WTC11 (cell line): ENCODE results near the gene C2orf49. TPM values are rescaled to one million over a fixed set of nuclear protein-coding genes. Genes with fewer than 3 reads are reported as not detected.

Experiments
- ATAC-seq: fragments of 200-7000 bp; cut with Tn5 transposase; 2 replicates; pipeline ENCODE4 v1.10.0; 2021; ENCODE audit warnings: mild to moderate bottlenecking, moderate library complexity
- CTCF ChIA-PET: fragments of 300-600 bp; sonication (Branson Sonifier 250); formaldehyde crosslinking; loops from one replicate; lab custom pipeline; 2021; ENCODE audit warnings: antibody characterized with exemption; lab: Charles Lee
- POLR2A ChIA-PET: fragments of 350-600 bp; sonication (Branson Sonifier 250); formaldehyde crosslinking; loops from one replicate; lab custom pipeline; 2021; ENCODE audit warnings: antibody characterized with exemption; lab: Charles Lee
- DNase-seq: peaks from one replicate; pipeline ENCODE4 v3.0.0; 2021; ENCODE audit warnings: low spot score
- H3K27ac Mint-ChIP-seq: 2 replicates; pipeline ENCODE4 v1.8.0; 2021; ENCODE audit warnings: mixed read lengths
- H3K27me3 Mint-ChIP-seq: 2 replicates; pipeline ENCODE4 v1.8.0; 2021; ENCODE audit warnings: low read depth, mild to moderate bottlenecking, moderate library complexity, mixed read lengths
- H3K36me3 Mint-ChIP-seq: 2 replicates; pipeline ENCODE4 v1.8.0; 2021; ENCODE audit warnings: mixed read lengths
- H3K4me1 Mint-ChIP-seq: 2 replicates; pipeline ENCODE4 v1.8.0; 2022; ENCODE audit warnings: mixed read lengths
- H3K4me3 Mint-ChIP-seq: 2 replicates; pipeline ENCODE4 v1.8.0; 2021; ENCODE audit warnings: mild to moderate bottlenecking, moderate library complexity, mixed read lengths
- H3K9me3 Mint-ChIP-seq: 2 replicates; pipeline ENCODE4 v1.8.0; 2021; ENCODE audit warnings: mixed read lengths
- CREB1 ChIP-seq: sonication (generic); formaldehyde crosslinking; IDR thresholded peaks from 2 replicates; pipeline ENCODE4 v1.8.0; 2023; ENCODE audit warnings: mild to moderate bottlenecking, missing genetic modification reagents
- E2F1 ChIP-seq: sonication (generic); formaldehyde crosslinking; IDR thresholded peaks from 2 replicates; pipeline ENCODE4 v1.8.0; 2022; ENCODE audit warnings: mild to moderate bottlenecking, missing genetic modification reagents
- IRF2 ChIP-seq: sonication (generic); formaldehyde crosslinking; IDR thresholded peaks from 2 replicates; pipeline ENCODE4 v1.8.0; 2022; ENCODE audit warnings: low read depth, missing genetic modification reagents, borderline replicate concordance
- JUN ChIP-seq: sonication (generic); formaldehyde crosslinking; IDR thresholded peaks from 2 replicates; pipeline ENCODE4 v1.8.0; 2023; ENCODE audit warnings: mild to moderate bottlenecking, missing genetic modification reagents
- RELA ChIP-seq: sonication (generic); formaldehyde crosslinking; IDR thresholded peaks from 2 replicates; pipeline ENCODE4 v1.8.1; 2022; ENCODE audit warnings: missing genetic modification reagents, mild to moderate bottlenecking, borderline replicate concordance
- TCF7 ChIP-seq: sonication (generic); formaldehyde crosslinking; IDR thresholded peaks from 2 replicates; pipeline ENCODE4 v1.8.0; 2022; ENCODE audit warnings: mild to moderate bottlenecking, low read depth, missing genetic modification reagents, moderate library complexity
- USF1 ChIP-seq: sonication (generic); formaldehyde crosslinking; IDR thresholded peaks from 2 replicates; pipeline ENCODE4 v1.8.0; 2022; ENCODE audit warnings: mild to moderate bottlenecking, missing genetic modification reagents
- USF2 ChIP-seq: sonication (generic); formaldehyde crosslinking; IDR thresholded peaks from 2 replicates; pipeline ENCODE4 v1.8.1; 2023; ENCODE audit warnings: mild to moderate bottlenecking, missing genetic modification reagents, moderate library complexity
- ZBTB21 ChIP-seq: sonication (generic); formaldehyde crosslinking; IDR thresholded peaks from 2 replicates; pipeline ENCODE4 v1.8.1; 2023; ENCODE audit warnings: mild to moderate bottlenecking, missing genetic modification reagents, borderline replicate concordance
- ZNF121 ChIP-seq: sonication (generic); formaldehyde crosslinking; IDR thresholded peaks from 2 replicates; pipeline ENCODE4 v1.8.0; 2023; ENCODE audit warnings: missing genetic modification reagents
- ZNF263 ChIP-seq: sonication (generic); formaldehyde crosslinking; IDR thresholded peaks from 2 replicates; pipeline ENCODE4 v1.8.1; 2022; ENCODE audit warnings: low read depth, mild to moderate bottlenecking, moderate library complexity, missing genetic modification reagents
- ZNF317 ChIP-seq: sonication (generic); formaldehyde crosslinking; IDR thresholded peaks from 2 replicates; pipeline ENCODE4 v1.8.1; 2023; ENCODE audit warnings: low read depth, mild to moderate bottlenecking, moderate library complexity, missing genetic modification reagents, borderline replicate concordance
- ZNF396 ChIP-seq: fragments of 250-450 bp; sonication (Bioruptor Pico); IDR thresholded peaks from 2 replicates; pipeline ENCODE4 v1.8.0; 2021; ENCODE audit warnings: mild to moderate bottlenecking, moderate library complexity, borderline replicate concordance
- ZNF416 ChIP-seq: fragments of 250-450 bp; sonication (Bioruptor Pico); IDR thresholded peaks from 2 replicates; pipeline ENCODE4 v1.9.0; 2021; ENCODE audit warnings: mild to moderate bottlenecking, inconsistent platforms
- ZNF425 ChIP-seq: fragments of 250-450 bp; sonication (Bioruptor Pico); conservative IDR thresholded peaks from 2 replicates; pipeline ENCODE4 v1.9.0; 2021; ENCODE audit warnings: mild to moderate bottlenecking
- ZNF671 ChIP-seq: fragments of 250-450 bp; sonication (Bioruptor Pico); IDR thresholded peaks from 2 replicates; pipeline ENCODE4 v1.8.0; 2021; ENCODE audit warnings: mild to moderate bottlenecking
- total RNA-seq: library from RNA; stranded (reverse); gene quantifications from 3 replicates; pipeline ENCODE4 v1.2.3, GENCODE V29; 2021
- TF ChIP-seq, protein P1 (sequence below): fragments of 250-450 bp; sonication (Bioruptor Pico); IDR thresholded peaks from 2 replicates; pipeline ENCODE4 v1.9.0; 2021; ENCODE audit warnings: mild to moderate bottlenecking, borderline replicate concordance
- TF ChIP-seq, protein P2 (sequence below): sonication (generic); formaldehyde crosslinking; IDR thresholded peaks from 2 replicates; pipeline ENCODE4 v1.8.1; 2022; ENCODE audit warnings: low read depth, mild to moderate bottlenecking, moderate library complexity, missing genetic modification reagents, borderline replicate concordance
- TF ChIP-seq, protein P3 (sequence below): fragments of 250-450 bp; sonication (Bioruptor Pico); IDR thresholded peaks from 2 replicates; pipeline ENCODE4 v1.8.0; 2021; ENCODE audit warnings: mild to moderate bottlenecking
- TF ChIP-seq, protein P4 (sequence below): sonication (generic); formaldehyde crosslinking; IDR thresholded peaks from 2 replicates; pipeline ENCODE4 v1.8.0; 2022; ENCODE audit warnings: mild to moderate bottlenecking, missing genetic modification reagents

The C2orf49 gene
- total RNA-seq, 1 experiment from 2014 or later = 15.9 TPM

DNA sequence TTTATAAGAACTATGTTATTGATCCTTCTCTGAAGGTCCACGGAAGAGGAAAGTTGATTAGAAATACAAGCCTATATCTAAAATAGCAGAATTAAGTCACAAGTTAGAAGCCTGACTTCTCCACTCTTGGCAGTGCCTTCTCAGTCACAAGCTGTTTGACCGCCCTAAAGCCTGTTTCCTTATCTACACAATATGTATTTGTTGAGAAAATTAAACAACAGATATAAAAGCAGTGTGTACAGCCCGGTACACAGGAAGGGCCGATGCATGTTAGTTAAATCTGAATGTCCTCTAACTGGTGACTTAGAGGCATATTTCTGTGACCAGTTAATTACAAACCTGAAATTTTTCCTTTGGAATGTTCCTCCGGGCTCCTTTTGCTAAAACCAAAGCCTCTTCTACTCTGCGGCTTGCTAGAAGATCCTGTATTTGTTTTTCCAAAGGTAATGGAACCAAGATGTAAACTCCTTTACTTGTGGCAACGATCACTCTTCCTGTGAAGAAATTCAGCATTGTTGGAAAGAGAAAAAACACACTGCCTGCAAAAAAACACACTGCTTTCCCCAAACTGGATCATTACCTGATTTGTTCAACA lies 41.2 kb upstream of the C2orf49 start:
- Mint-ChIP-seq H3K9me3 (no peaks in the 10 kb centered on the region), H3K27me3 (no peaks in the 10 kb centered on the region), H3K4me1 (no peaks in the 10 kb centered on the region), H3K4me3 (no peak overlapping the region), H3K36me3 (peaks cover 42% of the 10 kb centered on the region), H3K27ac (no peak overlapping the region)
- ChIA-PET CTCF (interaction anchor here (2.3 kb wide), 1 partner anchor 58 kb away, joined by 9 read pairs; no protein-coding TSS in a partner anchor), POLR2A (no interaction called here)
- TF ChIP-seq RELA (no peak), E2F1 (no peak), USF2 (CRISPR knock-in tag) (no peak), IRF2 (CRISPR knock-in tag) (no peak), ZNF121 (no peak), USF1 (no peak), ZNF425 (CRISPR knock-in tag) (no peak), ZBTB21 (CRISPR knock-in tag) (no peak), TCF7 (CRISPR knock-in tag) (no peak), ZNF263 (CRISPR knock-in tag) (no peak), ZNF671 (no peak), ZNF416 (CRISPR knock-in tag) (no peak), ZNF317 (CRISPR knock-in tag) (no peak), CREB1 (CRISPR knock-in tag) (no peak), JUN (no peak), ZNF396 (no peak)
- TF ChIP-seq, protein P1, sequence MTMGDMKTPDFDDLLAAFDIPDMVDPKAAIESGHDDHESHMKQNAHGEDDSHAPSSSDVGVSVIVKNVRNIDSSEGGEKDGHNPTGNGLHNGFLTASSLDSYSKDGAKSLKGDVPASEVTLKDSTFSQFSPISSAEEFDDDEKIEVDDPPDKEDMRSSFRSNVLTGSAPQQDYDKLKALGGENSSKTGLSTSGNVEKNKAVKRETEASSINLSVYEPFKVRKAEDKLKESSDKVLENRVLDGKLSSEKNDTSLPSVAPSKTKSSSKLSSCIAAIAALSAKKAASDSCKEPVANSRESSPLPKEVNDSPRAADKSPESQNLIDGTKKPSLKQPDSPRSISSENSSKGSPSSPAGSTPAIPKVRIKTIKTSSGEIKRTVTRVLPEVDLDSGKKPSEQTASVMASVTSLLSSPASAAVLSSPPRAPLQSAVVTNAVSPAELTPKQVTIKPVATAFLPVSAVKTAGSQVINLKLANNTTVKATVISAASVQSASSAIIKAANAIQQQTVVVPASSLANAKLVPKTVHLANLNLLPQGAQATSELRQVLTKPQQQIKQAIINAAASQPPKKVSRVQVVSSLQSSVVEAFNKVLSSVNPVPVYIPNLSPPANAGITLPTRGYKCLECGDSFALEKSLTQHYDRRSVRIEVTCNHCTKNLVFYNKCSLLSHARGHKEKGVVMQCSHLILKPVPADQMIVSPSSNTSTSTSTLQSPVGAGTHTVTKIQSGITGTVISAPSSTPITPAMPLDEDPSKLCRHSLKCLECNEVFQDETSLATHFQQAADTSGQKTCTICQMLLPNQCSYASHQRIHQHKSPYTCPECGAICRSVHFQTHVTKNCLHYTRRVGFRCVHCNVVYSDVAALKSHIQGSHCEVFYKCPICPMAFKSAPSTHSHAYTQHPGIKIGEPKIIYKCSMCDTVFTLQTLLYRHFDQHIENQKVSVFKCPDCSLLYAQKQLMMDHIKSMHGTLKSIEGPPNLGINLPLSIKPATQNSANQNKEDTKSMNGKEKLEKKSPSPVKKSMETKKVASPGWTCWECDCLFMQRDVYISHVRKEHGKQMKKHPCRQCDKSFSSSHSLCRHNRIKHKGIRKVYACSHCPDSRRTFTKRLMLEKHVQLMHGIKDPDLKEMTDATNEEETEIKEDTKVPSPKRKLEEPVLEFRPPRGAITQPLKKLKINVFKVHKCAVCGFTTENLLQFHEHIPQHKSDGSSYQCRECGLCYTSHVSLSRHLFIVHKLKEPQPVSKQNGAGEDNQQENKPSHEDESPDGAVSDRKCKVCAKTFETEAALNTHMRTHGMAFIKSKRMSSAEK (CRISPR knock-in tag) = no peak
- TF ChIP-seq, protein P2, sequence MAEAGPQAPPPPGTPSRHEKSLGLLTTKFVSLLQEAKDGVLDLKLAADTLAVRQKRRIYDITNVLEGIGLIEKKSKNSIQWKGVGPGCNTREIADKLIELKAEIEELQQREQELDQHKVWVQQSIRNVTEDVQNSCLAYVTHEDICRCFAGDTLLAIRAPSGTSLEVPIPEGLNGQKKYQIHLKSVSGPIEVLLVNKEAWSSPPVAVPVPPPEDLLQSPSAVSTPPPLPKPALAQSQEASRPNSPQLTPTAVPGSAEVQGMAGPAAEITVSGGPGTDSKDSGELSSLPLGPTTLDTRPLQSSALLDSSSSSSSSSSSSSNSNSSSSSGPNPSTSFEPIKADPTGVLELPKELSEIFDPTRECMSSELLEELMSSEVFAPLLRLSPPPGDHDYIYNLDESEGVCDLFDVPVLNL (CRISPR knock-in tag) = no peak
- TF ChIP-seq, protein P3, sequence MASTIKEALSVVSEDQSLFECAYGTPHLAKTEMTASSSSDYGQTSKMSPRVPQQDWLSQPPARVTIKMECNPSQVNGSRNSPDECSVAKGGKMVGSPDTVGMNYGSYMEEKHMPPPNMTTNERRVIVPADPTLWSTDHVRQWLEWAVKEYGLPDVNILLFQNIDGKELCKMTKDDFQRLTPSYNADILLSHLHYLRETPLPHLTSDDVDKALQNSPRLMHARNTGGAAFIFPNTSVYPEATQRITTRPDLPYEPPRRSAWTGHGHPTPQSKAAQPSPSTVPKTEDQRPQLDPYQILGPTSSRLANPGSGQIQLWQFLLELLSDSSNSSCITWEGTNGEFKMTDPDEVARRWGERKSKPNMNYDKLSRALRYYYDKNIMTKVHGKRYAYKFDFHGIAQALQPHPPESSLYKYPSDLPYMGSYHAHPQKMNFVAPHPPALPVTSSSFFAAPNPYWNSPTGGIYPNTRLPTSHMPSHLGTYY (CRISPR knock-in tag) = no peak
- TF ChIP-seq, protein P4, sequence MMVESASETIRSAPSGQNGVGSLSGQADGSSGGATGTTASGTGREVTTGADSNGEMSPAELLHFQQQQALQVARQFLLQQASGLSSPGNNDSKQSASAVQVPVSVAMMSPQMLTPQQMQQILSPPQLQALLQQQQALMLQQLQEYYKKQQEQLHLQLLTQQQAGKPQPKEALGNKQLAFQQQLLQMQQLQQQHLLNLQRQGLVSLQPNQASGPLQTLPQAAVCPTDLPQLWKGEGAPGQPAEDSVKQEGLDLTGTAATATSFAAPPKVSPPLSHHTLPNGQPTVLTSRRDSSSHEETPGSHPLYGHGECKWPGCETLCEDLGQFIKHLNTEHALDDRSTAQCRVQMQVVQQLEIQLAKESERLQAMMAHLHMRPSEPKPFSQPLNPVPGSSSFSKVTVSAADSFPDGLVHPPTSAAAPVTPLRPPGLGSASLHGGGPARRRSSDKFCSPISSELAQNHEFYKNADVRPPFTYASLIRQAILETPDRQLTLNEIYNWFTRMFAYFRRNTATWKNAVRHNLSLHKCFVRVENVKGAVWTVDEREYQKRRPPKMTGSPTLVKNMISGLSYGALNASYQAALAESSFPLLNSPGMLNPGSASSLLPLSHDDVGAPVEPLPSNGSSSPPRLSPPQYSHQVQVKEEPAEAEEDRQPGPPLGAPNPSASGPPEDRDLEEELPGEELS (CRISPR knock-in tag) = no peak
- DNase-seq (no peak), ATAC-seq (no peak)
